ENCODE results near the gene SOX13.

DNA sequence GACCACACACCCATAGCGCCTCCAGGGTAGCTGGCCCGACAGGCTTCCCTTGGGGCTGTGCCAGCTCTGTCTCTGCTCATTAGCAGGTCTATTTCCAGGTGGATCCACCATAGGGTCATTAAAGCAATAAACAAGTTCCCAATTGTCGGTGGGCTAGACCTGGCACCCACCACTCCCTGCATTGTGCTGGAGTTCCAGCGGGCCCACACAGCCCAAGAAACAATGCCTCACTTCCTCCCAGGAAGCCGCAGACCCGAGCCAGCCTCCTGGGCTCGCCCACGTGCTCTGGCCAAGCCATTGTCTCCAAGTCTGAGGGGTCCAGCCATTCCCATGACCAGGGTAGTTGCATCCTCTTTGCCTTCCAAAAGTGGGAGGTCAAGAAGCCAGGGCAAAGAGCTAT is 27.5 kb upstream of the SOX13 start:
- TF ChIP-seq, protein P1, sequence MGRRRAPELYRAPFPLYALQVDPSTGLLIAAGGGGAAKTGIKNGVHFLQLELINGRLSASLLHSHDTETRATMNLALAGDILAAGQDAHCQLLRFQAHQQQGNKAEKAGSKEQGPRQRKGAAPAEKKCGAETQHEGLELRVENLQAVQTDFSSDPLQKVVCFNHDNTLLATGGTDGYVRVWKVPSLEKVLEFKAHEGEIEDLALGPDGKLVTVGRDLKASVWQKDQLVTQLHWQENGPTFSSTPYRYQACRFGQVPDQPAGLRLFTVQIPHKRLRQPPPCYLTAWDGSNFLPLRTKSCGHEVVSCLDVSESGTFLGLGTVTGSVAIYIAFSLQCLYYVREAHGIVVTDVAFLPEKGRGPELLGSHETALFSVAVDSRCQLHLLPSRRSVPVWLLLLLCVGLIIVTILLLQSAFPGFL (CRISPR knock-in tag; IDR thresholded peaks at IDR 0.05; ENCODE audit: borderline replicate concordance) = no peak
- TF ChIP-seq ZNF416 (CRISPR knock-in tag; IDR thresholded peaks at IDR 0.05) (no peak), JUN (CRISPR knock-in tag; IDR thresholded peaks at IDR 0.05) (no peak), TCF7 (CRISPR knock-in tag; IDR thresholded peaks at IDR 0.05; ENCODE audit: low read depth) (no peak), FOXJ3 (CRISPR knock-in tag; IDR thresholded peaks at IDR 0.05; ENCODE audit: borderline replicate concordance) (no peak), ATF1 (CRISPR knock-in tag; IDR thresholded peaks at IDR 0.05) (no peak)
- TF ChIP-seq, protein P2, sequence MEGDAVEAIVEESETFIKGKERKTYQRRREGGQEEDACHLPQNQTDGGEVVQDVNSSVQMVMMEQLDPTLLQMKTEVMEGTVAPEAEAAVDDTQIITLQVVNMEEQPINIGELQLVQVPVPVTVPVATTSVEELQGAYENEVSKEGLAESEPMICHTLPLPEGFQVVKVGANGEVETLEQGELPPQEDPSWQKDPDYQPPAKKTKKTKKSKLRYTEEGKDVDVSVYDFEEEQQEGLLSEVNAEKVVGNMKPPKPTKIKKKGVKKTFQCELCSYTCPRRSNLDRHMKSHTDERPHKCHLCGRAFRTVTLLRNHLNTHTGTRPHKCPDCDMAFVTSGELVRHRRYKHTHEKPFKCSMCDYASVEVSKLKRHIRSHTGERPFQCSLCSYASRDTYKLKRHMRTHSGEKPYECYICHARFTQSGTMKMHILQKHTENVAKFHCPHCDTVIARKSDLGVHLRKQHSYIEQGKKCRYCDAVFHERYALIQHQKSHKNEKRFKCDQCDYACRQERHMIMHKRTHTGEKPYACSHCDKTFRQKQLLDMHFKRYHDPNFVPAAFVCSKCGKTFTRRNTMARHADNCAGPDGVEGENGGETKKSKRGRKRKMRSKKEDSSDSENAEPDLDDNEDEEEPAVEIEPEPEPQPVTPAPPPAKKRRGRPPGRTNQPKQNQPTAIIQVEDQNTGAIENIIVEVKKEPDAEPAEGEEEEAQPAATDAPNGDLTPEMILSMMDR (IDR thresholded peaks at IDR 0.05) = no peak
- TF ChIP-seq, protein P3, sequence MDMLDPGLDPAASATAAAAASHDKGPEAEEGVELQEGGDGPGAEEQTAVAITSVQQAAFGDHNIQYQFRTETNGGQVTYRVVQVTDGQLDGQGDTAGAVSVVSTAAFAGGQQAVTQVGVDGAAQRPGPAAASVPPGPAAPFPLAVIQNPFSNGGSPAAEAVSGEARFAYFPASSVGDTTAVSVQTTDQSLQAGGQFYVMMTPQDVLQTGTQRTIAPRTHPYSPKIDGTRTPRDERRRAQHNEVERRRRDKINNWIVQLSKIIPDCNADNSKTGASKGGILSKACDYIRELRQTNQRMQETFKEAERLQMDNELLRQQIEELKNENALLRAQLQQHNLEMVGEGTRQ (CRISPR knock-in tag; IDR thresholded peaks at IDR 0.05) = no peak
- TF ChIP-seq, protein P4, sequence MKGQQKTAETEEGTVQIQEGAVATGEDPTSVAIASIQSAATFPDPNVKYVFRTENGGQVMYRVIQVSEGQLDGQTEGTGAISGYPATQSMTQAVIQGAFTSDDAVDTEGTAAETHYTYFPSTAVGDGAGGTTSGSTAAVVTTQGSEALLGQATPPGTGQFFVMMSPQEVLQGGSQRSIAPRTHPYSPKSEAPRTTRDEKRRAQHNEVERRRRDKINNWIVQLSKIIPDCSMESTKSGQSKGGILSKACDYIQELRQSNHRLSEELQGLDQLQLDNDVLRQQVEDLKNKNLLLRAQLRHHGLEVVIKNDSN (CRISPR knock-in tag; IDR thresholded peaks at IDR 0.05) = no peak

All from WTC11 (cell line).